ENCODE results near the gene ATXN1. TPM values are rescaled to one million over a fixed set of nuclear protein-coding genes. Genes with fewer than 3 reads are reported as not detected.

The ATXN1 gene
- total RNA-seq, 1 experiment from 2014 or later = 8.1 TPM

DNA sequence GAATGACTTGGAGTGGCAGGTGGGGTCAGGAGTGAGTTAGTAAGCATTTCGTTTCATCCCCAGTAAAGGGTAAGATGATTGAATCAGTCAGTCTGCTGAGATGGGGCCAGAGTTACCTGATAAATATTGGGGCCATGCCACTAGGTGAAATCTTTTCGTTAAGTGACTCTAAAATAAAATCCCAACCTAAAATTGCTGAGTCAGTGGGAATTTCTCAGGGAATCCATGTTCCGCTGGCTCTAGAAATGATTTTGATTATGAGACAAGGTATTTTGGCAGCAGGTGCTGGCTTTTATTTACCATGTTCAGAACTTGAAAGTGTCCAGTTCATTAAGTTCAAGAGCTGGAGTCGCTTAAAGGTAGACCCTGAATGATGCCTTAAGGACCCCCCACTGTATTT lies 397.5 kb downstream of the ATXN1 start (continued):
- TF ChIP-seq, protein P1, sequence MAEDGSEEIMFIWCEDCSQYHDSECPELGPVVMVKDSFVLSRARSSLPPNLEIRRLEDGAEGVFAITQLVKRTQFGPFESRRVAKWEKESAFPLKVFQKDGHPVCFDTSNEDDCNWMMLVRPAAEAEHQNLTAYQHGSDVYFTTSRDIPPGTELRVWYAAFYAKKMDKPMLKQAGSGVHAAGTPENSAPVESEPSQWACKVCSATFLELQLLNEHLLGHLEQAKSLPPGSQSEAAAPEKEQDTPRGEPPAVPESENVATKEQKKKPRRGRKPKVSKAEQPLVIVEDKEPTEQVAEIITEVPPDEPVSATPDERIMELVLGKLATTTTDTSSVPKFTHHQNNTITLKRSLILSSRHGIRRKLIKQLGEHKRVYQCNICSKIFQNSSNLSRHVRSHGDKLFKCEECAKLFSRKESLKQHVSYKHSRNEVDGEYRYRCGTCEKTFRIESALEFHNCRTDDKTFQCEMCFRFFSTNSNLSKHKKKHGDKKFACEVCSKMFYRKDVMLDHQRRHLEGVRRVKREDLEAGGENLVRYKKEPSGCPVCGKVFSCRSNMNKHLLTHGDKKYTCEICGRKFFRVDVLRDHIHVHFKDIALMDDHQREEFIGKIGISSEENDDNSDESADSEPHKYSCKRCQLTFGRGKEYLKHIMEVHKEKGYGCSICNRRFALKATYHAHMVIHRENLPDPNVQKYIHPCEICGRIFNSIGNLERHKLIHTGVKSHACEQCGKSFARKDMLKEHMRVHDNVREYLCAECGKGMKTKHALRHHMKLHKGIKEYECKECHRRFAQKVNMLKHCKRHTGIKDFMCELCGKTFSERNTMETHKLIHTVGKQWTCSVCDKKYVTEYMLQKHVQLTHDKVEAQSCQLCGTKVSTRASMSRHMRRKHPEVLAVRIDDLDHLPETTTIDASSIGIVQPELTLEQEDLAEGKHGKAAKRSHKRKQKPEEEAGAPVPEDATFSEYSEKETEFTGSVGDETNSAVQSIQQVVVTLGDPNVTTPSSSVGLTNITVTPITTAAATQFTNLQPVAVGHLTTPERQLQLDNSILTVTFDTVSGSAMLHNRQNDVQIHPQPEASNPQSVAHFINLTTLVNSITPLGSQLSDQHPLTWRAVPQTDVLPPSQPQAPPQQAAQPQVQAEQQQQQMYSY (CRISPR knock-in tag; IDR thresholded peaks at IDR 0.05) = no peak
- TF ChIP-seq NFATC4 (CRISPR knock-in tag; IDR thresholded peaks at IDR 0.05) (no peak), CBFB (CRISPR knock-in tag; IDR thresholded peaks at IDR 0.05; ENCODE audit: low read depth) (no peak)

DNA sequence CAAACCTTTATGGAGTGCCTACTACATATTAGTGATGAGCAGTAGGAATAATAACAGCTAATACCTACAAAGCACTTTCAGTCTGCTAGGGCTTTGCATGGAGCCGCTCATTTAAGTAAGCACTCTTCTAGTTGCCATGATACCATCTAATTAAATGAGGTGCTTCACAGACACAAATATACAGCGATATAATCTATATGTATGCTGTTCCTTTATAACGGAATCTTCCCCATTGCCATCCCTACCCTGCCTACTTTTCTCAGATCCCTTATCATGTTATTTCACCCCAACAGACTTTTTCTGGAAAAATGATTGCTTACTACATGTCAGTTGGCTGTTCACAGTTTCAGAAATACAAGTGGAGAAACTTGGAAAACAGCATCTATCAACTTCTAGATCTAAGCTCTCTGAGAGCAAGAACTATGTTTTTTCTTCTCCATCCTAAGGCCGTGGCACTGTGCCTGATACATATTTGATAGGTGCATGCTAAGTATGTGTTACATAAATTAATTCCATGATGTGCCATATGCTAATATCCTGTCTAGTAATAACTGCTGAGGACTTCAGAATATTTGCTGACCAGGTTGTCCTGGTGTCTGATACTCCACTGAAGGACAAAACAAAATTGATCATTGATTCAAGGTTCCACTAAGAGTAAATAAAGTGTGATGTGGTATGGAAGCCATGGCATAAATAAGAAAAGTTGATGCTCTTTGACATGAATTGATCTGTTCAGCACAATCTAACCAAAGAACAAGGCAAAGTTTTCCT lies 398.3 kb downstream of the ATXN1 start:
- no peak overlapping the region for H3K27ac Mint-ChIP-seq
- DNase-seq (ENCODE audit: low spot score) (no peak), ATAC-seq (no peak)
- H3K4me3 Mint-ChIP-seq = no peak overlapping the region
- no peaks in the 10 kb centered on the region for H3K36me3 Mint-ChIP-seq
- ChIA-PET CTCF (interaction anchor here (0.5 to 1.5 kb wide), 3 partner anchors 31 to 408 kb away, joined by 3 to 5 read pairs (median 3); no protein-coding TSS in a partner anchor), POLR2A (no interaction called here)
- no peaks in the 10 kb centered on the region for H3K27me3 Mint-ChIP-seq (ENCODE audit: low read depth)
- H3K9me3 Mint-ChIP-seq = no peaks in the 10 kb centered on the region
- H3K4me1 Mint-ChIP-seq = no peaks in the 10 kb centered on the region
- TF ChIP-seq ELF4 (CRISPR knock-in tag; IDR thresholded peaks at IDR 0.05; ENCODE audit: low read depth) = no peak
- TF ChIP-seq, protein P2, sequence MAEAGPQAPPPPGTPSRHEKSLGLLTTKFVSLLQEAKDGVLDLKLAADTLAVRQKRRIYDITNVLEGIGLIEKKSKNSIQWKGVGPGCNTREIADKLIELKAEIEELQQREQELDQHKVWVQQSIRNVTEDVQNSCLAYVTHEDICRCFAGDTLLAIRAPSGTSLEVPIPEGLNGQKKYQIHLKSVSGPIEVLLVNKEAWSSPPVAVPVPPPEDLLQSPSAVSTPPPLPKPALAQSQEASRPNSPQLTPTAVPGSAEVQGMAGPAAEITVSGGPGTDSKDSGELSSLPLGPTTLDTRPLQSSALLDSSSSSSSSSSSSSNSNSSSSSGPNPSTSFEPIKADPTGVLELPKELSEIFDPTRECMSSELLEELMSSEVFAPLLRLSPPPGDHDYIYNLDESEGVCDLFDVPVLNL (CRISPR knock-in tag; IDR thresholded peaks at IDR 0.05; ENCODE audit: borderline replicate concordance, low read depth) = no peak
- TF ChIP-seq, protein P1 (CRISPR knock-in tag; IDR thresholded peaks at IDR 0.05) = no peak
- TF ChIP-seq HMGA2 (CRISPR knock-in tag; IDR thresholded peaks at IDR 0.05) = no peak
- TF ChIP-seq IRF2 (CRISPR knock-in tag; IDR thresholded peaks at IDR 0.05; ENCODE audit: borderline replicate concordance, low read depth) = no peak
- TF ChIP-seq, protein P3, sequence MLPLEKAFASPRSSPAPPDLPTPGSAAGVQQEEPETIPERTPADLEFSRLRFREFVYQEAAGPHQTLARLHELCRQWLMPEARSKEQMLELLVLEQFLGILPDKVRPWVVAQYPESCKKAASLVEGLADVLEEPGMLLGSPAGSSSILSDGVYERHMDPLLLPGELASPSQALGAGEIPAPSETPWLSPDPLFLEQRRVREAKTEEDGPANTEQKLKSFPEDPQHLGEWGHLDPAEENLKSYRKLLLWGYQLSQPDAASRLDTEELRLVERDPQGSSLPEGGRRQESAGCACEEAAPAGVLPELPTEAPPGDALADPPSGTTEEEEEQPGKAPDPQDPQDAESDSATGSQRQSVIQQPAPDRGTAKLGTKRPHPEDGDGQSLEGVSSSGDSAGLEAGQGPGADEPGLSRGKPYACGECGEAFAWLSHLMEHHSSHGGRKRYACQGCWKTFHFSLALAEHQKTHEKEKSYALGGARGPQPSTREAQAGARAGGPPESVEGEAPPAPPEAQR (CRISPR knock-in tag; IDR thresholded peaks at IDR 0.05) = no peak
- TF ChIP-seq ZNF121 (CRISPR knock-in tag; IDR thresholded peaks at IDR 0.05) = no peak
- TF ChIP-seq, protein P4, sequence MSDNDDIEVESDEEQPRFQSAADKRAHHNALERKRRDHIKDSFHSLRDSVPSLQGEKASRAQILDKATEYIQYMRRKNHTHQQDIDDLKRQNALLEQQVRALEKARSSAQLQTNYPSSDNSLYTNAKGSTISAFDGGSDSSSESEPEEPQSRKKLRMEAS (CRISPR knock-in tag; IDR thresholded peaks at IDR 0.05) = no peak
- no peak for TF ChIP-seq ZNF138 (CRISPR knock-in tag; conservative IDR thresholded peaks at IDR 0.05)
- TF ChIP-seq, protein P5, sequence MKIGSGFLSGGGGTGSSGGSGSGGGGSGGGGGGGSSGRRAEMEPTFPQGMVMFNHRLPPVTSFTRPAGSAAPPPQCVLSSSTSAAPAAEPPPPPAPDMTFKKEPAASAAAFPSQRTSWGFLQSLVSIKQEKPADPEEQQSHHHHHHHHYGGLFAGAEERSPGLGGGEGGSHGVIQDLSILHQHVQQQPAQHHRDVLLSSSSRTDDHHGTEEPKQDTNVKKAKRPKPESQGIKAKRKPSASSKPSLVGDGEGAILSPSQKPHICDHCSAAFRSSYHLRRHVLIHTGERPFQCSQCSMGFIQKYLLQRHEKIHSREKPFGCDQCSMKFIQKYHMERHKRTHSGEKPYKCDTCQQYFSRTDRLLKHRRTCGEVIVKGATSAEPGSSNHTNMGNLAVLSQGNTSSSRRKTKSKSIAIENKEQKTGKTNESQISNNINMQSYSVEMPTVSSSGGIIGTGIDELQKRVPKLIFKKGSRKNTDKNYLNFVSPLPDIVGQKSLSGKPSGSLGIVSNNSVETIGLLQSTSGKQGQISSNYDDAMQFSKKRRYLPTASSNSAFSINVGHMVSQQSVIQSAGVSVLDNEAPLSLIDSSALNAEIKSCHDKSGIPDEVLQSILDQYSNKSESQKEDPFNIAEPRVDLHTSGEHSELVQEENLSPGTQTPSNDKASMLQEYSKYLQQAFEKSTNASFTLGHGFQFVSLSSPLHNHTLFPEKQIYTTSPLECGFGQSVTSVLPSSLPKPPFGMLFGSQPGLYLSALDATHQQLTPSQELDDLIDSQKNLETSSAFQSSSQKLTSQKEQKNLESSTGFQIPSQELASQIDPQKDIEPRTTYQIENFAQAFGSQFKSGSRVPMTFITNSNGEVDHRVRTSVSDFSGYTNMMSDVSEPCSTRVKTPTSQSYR (CRISPR knock-in tag; IDR thresholded peaks at IDR 0.05) = no peak
- TF ChIP-seq, protein P6, sequence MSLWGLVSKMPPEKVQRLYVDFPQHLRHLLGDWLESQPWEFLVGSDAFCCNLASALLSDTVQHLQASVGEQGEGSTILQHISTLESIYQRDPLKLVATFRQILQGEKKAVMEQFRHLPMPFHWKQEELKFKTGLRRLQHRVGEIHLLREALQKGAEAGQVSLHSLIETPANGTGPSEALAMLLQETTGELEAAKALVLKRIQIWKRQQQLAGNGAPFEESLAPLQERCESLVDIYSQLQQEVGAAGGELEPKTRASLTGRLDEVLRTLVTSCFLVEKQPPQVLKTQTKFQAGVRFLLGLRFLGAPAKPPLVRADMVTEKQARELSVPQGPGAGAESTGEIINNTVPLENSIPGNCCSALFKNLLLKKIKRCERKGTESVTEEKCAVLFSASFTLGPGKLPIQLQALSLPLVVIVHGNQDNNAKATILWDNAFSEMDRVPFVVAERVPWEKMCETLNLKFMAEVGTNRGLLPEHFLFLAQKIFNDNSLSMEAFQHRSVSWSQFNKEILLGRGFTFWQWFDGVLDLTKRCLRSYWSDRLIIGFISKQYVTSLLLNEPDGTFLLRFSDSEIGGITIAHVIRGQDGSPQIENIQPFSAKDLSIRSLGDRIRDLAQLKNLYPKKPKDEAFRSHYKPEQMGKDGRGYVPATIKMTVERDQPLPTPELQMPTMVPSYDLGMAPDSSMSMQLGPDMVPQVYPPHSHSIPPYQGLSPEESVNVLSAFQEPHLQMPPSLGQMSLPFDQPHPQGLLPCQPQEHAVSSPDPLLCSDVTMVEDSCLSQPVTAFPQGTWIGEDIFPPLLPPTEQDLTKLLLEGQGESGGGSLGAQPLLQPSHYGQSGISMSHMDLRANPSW (CRISPR knock-in tag; conservative IDR thresholded peaks at IDR 0.05; ENCODE audit: low read depth) = no peak
- TF ChIP-seq, protein P7, sequence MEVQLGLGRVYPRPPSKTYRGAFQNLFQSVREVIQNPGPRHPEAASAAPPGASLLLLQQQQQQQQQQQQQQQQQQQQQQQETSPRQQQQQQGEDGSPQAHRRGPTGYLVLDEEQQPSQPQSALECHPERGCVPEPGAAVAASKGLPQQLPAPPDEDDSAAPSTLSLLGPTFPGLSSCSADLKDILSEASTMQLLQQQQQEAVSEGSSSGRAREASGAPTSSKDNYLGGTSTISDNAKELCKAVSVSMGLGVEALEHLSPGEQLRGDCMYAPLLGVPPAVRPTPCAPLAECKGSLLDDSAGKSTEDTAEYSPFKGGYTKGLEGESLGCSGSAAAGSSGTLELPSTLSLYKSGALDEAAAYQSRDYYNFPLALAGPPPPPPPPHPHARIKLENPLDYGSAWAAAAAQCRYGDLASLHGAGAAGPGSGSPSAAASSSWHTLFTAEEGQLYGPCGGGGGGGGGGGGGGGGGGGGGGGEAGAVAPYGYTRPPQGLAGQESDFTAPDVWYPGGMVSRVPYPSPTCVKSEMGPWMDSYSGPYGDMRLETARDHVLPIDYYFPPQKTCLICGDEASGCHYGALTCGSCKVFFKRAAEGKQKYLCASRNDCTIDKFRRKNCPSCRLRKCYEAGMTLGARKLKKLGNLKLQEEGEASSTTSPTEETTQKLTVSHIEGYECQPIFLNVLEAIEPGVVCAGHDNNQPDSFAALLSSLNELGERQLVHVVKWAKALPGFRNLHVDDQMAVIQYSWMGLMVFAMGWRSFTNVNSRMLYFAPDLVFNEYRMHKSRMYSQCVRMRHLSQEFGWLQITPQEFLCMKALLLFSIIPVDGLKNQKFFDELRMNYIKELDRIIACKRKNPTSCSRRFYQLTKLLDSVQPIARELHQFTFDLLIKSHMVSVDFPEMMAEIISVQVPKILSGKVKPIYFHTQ (CRISPR knock-in tag; IDR thresholded peaks at IDR 0.05) = no peak
- no peak for TF ChIP-seq ZNF423 (CRISPR knock-in tag; IDR thresholded peaks at IDR 0.05)

Measured in WTC11 (cell line).